Suppressor macrophage treated with lipopolysaccharide for 4 hours (primary cell): Measurements from ENCODE around the gene NTMT1.
"Not testable (repeated sequence)": the region's sequence is repeated elsewhere in the genome, so short reads cannot be mapped to it uniquely, and the experiment has no call there.

ENCODE experiments used
- DNase-seq: peaks from one replicate; pipeline ENCODE4 v3.0.0-alpha.2; 2020

The NTMT1 gene

GRCh38 chr9:129615407-129616285 is 10.3 kb upstream of the NTMT1 start:
- no peak for DNase-seq

GRCh38 chr9:129617167-129617566 is 8.8 kb upstream of the NTMT1 start:
- DNase-seq: peak; percentile 35

- DNase-seq: peak; percentile 37
Measured at GRCh38 chr9:129619787-129620668, 5.9 kb upstream of the NTMT1 start.

- no peak for DNase-seq
Measured at GRCh38 chr9:129620669-129621295, 5.2 kb upstream of the NTMT1 start, which contains the start of gene C9orf50. TSS of gene C9orf50 (minus strand) at chr9:129621101. CDS start at chr9:129620574, 527 bp downstream.

GRCh38 chr9:129623331-129623730 is 2.6 kb upstream of the NTMT1 start:
- peak; percentile 82 for DNase-seq

GRCh38 chr9:129624168-129624759 is 1.7 kb upstream of the NTMT1 start:
- peak; percentile 71 for DNase-seq

- DNase-seq: peak; percentile 74
Measured at GRCh38 chr9:129624947-129625346, 1.0 kb upstream of the NTMT1 start.

- DNase-seq: peak; percentile 26
Measured at GRCh38 chr9:129626625-129627284, 792 bp downstream of the NTMT1 start.

GRCh38 chr9:129627556-129628440 is 1.8 kb downstream of the NTMT1 start:
- no peak for DNase-seq

- DNase-seq: no peak
Measured at GRCh38 chr9:129628709-129629108, 2.7 kb downstream of the NTMT1 start.

- no peak for DNase-seq
Measured at GRCh38 chr9:129629251-129629820, 3.4 kb downstream of the NTMT1 start.

- no peak for DNase-seq
Measured at GRCh38 chr9:129630967-129631673, 5.2 kb downstream of the NTMT1 start.

- DNase-seq: no peak
Measured at GRCh38 chr9:129631674-129632129, 5.7 kb downstream of the NTMT1 start.

- DNase-seq: no peak
Measured at GRCh38 chr9:129632460-129632859, 6.5 kb downstream of the NTMT1 start.

- DNase-seq: no peak
Measured at GRCh38 chr9:129633207-129633606, 7.2 kb downstream of the NTMT1 start.

- DNase-seq: no peak
Measured at GRCh38 chr9:129633848-129634247, 7.9 kb downstream of the NTMT1 start.

- DNase-seq: no peak
Measured at GRCh38 chr9:129635099-129636065, 9.4 kb downstream of the NTMT1 start.

GRCh38 chr9:129636343-129636742 is 10.4 kb downstream of the NTMT1 start:
- not testable (repeated sequence) for DNase-seq

GRCh38 chr9:129637102-129637501 is 11.1 kb downstream of the NTMT1 start:
- DNase-seq: no peak
